Activated CD4-positive, CD25-positive, alpha-beta regulatory T cell treated with anti-CD3 and anti-CD28 coated beads, Interleukin-2, amount 50 U/mL, for 24 hours (primary cell): Measurements from ENCODE around the gene ACCSL.

Source experiments
- ATAC-seq, 2 donors: fragments of 150-1000 bp; cut with Tn5 transposase; one replicate each; pipeline ENCODE4 v1.10.0; 2021; ENCODE audit warnings: mild to moderate bottlenecking in 1 of 2, moderate library complexity in 1 of 2

ACCSL gene

DNA sequence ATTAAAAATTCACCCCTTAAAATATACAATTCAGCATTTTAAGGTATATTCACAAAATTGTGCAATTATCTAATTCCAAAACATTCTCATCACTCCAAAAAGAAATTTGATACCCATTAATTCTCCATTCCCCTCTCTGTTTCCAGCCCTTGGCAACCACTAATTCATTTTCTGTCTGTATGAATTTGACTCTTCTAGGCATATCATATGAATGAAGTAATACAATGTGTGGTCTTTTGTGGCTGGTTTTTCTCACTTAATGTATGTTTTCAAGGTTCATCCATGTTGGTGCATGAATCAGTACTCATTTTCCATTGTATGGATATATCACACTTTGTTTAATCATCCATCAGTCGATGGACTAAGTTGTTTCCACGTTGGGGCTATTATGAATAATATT is 29.0 kb upstream of the ACCSL start:
- no peak for ATAC-seq

DNA sequence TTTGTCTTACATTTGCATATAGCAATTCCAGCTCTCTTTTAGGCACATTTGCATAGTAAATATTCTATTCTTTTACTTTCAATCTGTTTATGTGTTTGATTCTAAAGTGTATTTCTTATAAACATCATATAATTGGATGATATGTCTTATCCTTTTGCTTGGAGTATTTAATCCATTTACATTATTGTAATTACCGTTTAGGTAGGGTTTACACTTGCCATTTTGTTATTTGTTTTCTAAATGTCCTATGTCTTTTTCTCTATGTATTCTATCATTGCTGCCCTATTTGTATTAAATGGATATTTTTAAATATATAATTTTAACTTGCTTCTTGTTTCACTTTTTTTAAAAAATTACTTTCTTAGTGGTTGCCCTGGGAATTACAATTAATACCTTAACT is 22.8 kb upstream of the ACCSL start:
- ATAC-seq = no peak

DNA sequence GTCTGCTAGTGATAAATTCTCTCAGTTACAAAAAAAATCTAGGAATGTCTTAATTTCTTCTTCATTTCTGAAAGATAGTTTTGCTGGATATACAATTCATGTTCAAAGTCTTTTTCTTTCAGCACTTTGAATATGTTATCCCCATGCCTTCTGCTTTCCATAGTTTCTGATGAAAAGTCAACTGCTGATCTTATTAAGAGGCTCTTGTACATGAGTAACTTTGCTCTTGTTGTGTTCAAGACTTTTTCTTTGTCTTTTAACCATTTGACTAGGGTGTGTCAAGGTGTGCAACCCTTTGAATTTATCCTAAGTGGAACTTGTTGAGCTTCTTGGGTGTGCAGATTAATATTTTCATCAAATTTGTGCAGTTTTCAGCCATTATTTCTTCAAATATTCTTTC is 22.1 kb upstream of the ACCSL start:
- ATAC-seq = no peak

DNA sequence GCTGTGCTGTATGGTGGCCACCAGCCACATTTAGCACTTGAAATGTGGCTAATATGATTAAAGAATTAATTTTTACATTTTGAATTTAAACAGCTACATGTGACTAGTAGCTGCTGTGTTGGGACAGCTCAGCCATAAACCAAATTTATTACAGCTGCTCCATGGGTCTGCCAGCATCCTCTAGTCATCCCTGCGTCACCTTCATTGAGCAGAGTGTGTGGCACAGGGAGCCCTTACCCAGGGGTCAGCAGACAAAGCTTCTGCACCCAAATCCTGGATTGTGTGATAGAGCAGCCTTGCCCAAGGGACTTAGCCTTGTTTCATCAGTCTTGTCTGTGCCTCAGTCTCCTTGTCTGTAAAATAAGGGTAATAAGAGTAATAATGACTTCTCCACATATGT is 19.4 kb upstream of the ACCSL start:
- no peak for ATAC-seq

DNA sequence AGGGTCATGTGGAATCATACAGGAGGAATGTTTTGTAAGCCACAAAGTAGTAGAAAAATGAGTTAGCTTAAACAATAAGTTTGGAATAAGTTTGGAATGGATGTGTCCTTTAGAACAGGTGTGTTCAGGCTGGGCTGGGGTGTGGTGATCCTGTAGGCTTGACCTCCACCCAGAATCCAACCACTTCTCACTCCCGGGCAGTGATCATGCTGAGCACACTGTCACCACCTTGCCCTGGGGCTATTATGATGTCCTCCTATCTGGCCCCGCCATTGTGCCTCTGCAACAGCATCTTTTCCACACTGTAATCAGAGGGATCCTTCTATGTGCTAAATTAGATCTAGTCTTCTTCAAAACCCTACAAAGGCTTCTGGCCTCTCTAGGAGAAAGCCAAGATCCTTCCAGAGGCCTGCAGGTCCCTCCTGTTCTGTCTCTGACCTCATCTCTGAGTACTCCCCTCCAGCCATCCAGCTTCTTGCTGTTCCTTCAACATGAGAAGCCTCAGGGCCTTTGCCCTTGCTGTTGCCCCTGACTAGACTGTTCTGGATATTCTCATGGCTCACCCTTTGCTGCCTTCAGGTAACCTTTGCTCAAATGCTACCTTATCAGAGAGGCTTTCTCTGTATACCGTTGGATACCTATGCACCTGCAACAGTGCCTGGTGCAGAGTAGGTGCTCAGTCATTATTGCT is 18.8 kb upstream of the ACCSL start:
- no peak for ATAC-seq

DNA sequence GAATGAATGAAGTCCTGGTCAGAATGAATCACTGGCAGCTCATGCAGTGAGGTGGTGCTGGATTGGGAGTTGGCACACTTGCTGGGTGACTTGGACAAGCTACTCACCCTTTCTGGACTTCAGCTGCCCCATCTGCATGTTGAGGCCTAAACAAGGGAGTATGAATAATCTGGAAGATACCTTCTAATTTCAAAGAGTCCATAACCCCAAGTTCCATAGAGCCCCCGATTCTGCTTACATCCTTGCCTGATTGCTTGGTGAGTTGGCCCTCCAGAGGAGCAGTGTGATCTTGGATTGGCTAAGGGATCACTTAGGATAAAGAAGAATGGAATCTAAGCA is 18.3 kb upstream of the ACCSL start:
- ATAC-seq = no peak

- ATAC-seq = no peak
These were observed 17.5 kb upstream of the ACCSL start for GRCh38 chr11:44029977-44030911.

- ATAC-seq = no peak
These were observed 16.8 kb upstream of the ACCSL start for GRCh38 chr11:44030996-44031395.

- ATAC-seq = no peak
These were observed 16.2 kb upstream of the ACCSL start for GRCh38 chr11:44031549-44031948.

DNA sequence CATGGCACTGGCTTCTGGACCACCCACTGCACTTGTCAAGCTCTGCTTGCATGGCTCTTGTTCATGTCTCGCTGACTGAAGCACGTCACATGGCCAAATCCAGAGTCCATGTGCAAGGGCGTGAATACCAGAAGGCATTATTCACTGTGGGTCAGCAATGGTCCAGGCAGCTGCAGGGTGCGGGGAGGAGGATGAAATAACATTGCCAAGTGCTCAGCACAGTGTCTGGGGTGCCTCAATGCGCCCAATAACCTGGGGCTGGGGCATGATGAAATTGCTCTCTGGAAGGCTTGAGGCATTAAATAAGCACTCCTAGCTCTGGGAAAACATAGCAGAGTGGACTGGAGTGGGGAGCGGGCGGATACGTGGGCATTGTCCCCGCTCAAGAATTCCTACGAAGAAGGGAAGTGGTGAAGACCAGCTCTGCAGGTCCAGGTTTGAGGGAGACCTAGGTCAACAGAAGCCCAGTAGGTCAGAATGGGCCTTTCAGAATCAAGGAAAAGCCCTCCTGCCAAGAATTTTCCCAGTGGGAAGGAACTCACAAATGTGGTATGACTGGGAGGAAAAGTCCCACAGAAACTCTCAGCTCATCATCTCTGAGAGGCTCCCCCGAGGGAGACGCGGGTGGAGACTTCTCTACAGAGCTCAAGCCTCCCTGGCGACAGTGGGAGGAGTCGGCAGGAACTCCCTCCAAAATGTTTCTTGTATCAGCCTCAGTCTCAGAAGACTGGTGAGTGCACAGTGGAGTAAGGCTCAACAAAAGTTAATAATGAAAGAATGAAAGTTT is 15.3 kb upstream of the ACCSL start:
- ATAC-seq = no peak

GRCh38 chr11:44033411-44033850 is 14.3 kb upstream of the ACCSL start:
- no peak for ATAC-seq

- no peak for ATAC-seq
These were observed 13.9 kb upstream of the ACCSL start for GRCh38 chr11:44033856-44034255.

DNA sequence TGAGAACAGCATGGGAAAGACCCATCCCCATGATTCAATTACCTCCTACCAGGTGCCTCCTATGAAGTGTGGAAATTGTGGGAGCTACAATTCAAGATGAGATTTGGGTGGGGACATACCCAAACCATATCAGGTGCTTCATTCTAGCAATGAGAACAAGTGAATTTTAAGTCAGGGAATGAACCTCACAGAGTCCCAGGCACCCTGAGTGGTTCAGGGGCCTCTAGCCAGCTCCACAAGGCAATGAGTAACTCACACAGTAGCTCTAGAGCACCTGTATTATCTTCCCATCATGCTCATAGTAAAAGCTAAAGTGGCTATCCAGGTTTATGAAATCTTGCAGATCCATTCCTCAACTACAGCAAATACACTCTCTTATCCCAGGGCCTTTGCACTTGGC is 13.1 kb upstream of the ACCSL start:
- ATAC-seq = no peak

GRCh38 chr11:44036811-44037657 is 10.7 kb upstream of the ACCSL start:
- peak in 1 of 2 donors; percentile 13 for ATAC-seq

DNA sequence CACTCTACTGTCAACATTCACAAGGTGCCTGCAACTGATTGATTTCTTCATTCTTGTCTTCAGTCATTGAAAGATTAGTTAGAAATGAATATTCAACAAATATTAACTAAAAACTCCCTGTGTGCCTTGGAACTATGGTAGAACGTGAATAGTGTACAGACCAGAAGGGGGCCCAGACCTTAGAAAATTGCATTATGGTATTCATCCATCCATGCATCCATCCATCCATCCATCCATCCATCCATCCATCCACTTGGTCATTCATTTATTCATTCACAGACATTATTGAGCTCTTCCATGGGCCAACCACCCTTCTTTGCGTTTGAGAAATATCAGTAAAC is 10.2 kb upstream of the ACCSL start:
- ATAC-seq = no peak

- no peak for ATAC-seq
These were observed 4.6 kb upstream of the ACCSL start for GRCh38 chr11:44043157-44043556.

- ATAC-seq = no peak
These were observed 1.6 kb upstream of the ACCSL start for GRCh38 chr11:44046182-44046581.

DNA sequence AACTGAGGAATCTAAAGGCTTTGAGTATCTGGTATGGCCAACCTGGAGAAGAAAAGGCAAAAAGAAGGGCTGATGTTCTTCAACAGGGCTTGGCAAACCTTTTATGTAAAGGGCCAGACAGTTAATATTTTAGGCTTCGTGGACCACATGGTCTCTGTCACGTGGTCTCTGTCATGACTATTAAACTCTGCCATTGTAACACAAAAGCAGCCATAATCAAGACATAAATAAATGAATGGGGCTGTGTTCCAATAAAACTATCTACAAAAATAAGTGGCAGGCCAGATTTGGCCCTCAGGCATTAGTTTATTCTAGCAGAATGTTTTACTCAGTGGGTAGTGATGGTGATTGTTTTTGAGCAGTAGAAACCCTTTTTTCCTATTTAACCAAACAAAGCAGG is 483 bp upstream of the ACCSL start:
- ATAC-seq = no peak

GRCh38 chr11:44049832-44050231 is 2.1 kb downstream of the ACCSL start:
- ATAC-seq = no peak

DNA sequence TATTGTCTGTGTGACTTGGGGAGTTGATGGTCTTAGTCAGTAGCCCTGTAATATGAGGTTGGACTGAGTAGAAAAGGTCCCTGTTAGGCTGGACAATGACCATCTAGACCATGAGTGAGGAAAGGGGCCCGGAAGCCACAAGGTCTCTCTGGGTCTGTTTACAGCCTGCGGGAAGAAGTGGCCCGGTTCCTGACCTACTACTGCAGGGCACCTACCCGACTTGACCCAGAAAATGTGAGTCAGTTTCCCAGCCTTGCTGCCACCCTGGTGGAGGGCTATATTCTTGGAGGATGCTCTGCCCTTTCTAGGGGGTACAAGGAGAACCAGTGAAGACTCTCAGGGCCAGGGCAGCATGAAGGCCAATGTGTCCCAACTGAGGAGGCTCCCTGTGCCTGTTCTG is 3.4 kb downstream of the ACCSL start:
- no peak for ATAC-seq

- ATAC-seq = no peak
These were observed 9.6 kb downstream of the ACCSL start for GRCh38 chr11:44057340-44057739.

DNA sequence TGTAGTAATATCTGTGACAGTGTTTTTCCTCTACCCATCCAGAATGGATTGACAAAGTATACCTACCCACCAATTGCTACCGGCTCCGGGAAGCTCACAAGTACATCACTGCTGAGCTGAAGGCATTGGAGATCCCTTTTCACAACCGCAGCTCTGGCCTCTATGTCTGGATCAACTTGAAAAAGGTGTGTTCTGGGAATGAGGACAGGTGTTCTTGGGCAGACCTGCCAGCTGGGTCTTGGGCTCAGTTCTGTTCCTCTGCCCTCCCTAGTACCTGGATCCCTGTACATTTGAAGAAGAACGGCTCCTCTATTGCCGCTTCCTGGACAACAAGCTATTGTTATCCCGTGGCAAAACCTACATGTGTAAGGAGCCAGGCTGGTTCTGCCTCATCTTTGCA is 10.5 kb downstream of the ACCSL start:
- ATAC-seq = no peak
